Measurements from ENCODE around the gene AVEN. TPM values are rescaled to one million over a fixed set of nuclear protein-coding genes. Genes with fewer than 3 reads are reported as not detected.

Gene AVEN
- total RNA-seq, 4 donors from 2014 or later: 12.3 to 27.9 (median 18.0) TPM

DNA sequence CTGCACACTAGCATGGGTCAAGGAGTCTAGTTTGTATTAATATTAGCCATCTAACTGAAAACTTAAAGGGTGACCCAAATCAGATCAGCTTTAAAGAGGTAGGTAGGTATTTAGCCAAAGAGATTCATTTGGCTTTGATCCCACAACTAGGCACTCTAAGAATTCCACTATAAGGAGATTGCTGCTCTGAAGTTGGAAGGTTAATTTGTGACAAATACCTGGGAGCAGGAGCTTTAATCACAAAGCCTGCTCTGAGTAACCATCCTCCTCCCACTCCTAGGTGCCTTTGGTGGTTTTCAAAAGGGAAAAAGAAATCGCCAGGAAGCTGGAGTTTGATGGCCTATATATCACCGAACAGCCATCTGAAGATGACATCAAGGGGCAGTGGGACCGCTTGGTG is 191.0 kb downstream of the AVEN start:
- intact Hi-C loops (cut with DNase I; ENCODE audit: low total_unique reads): no loop called here
- TF ChIP-seq, protein P1, sequence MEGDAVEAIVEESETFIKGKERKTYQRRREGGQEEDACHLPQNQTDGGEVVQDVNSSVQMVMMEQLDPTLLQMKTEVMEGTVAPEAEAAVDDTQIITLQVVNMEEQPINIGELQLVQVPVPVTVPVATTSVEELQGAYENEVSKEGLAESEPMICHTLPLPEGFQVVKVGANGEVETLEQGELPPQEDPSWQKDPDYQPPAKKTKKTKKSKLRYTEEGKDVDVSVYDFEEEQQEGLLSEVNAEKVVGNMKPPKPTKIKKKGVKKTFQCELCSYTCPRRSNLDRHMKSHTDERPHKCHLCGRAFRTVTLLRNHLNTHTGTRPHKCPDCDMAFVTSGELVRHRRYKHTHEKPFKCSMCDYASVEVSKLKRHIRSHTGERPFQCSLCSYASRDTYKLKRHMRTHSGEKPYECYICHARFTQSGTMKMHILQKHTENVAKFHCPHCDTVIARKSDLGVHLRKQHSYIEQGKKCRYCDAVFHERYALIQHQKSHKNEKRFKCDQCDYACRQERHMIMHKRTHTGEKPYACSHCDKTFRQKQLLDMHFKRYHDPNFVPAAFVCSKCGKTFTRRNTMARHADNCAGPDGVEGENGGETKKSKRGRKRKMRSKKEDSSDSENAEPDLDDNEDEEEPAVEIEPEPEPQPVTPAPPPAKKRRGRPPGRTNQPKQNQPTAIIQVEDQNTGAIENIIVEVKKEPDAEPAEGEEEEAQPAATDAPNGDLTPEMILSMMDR (IDR thresholded peaks at IDR 0.05): no peak
- TF ChIP-seq POLR2A (IDR thresholded peaks at IDR 0.05): no peak
- no peak for DNase-seq
- no peaks in the 10 kb centered on the region for H3K4me1 ChIP-seq
- no peaks in the 10 kb centered on the region for H3K36me3 ChIP-seq
- H3K4me3 ChIP-seq: no peak overlapping the region
- no peak overlapping the region for H3K27ac ChIP-seq
- H3K9me3 ChIP-seq: no peaks in the 10 kb centered on the region
- H3K27me3 ChIP-seq: no peaks in the 10 kb centered on the region

DNA sequence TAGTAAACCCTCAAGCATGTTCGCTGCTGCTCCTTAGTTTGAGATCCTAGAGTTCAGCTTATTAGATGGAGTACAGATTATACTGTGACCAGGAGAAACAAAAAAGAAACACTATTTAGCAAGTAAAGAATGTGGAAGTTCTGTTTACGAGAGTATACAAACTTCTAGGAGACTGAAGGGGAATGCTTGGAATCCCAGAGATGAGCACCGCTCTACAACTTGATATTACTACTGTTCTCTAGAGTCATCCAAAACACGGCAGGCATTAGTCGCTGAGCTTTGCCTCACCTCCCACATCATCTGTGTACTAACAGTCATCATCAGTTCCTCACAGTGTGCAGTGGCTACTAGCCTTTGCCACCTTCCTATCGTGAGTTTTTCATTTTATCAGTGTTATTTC is 192.1 kb downstream of the AVEN start:
- no peak for DNase-seq
- intact Hi-C loops (cut with DNase I; ENCODE audit: low total_unique reads): no loop called here

GRCh38 chr15:33846142-33846541 is 192.9 kb downstream of the AVEN start:
- no peak for DNase-seq
- Histone ChIP-seq H3K9me3 (no peaks in the 10 kb centered on the region), H3K4me1 (no peaks in the 10 kb centered on the region), H3K36me3 (no peaks in the 10 kb centered on the region), H3K27me3 (no peaks in the 10 kb centered on the region), H3K4me3 (no peak overlapping the region), H3K27ac (no peak overlapping the region)
- intact Hi-C loops (cut with DNase I; ENCODE audit: low total_unique reads): no loop called here
- TF ChIP-seq POLR2A (IDR thresholded peaks at IDR 0.05): no peak
- TF ChIP-seq, protein P1 (IDR thresholded peaks at IDR 0.05): no peak

More for the DNA sequence above, 192.1 kb downstream of the AVEN start:
- Histone ChIP-seq H3K4me3 (no peak overlapping the region), H3K27me3 (no peaks in the 10 kb centered on the region), H3K4me1 (no peaks in the 10 kb centered on the region), H3K9me3 (no peaks in the 10 kb centered on the region), H3K27ac (no peak overlapping the region), H3K36me3 (no peaks in the 10 kb centered on the region)
- TF ChIP-seq, protein P1 (IDR thresholded peaks at IDR 0.05): no peak
- TF ChIP-seq POLR2A (IDR thresholded peaks at IDR 0.05): no peak

DNA sequence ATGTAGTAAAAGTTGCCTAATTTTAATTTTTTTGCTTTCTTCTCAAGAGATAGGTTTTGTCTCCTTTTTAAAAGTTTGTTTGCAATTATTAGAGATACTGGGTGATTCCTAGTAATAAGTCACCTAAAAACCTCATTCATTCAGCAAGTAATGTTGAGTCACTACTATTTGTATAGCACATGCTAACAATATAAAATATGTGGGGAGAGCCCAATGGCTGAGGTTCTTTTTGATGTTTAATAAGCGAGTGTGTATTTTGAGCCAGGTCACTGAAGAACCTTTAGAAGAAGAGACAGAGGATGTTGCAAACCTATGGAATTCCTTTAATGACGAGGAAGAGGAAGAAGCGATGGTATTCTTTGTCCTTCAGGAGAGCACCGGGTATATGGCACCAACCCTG is 194.4 kb downstream of the AVEN start:
- Histone ChIP-seq H3K4me3 (no peak overlapping the region), H3K4me1 (no peaks in the 10 kb centered on the region), H3K27ac (no peak overlapping the region), H3K27me3 (no peaks in the 10 kb centered on the region), H3K9me3 (no peaks in the 10 kb centered on the region), H3K36me3 (no peaks in the 10 kb centered on the region)
- TF ChIP-seq, protein P1 (IDR thresholded peaks at IDR 0.05): no peak
- TF ChIP-seq POLR2A (IDR thresholded peaks at IDR 0.05): no peak
- DNase-seq: no peak
- intact Hi-C loops (cut with DNase I; ENCODE audit: low total_unique reads): no loop called here

GRCh38 chr15:33844186-33844585 is 194.8 kb downstream of the AVEN start:
- no peaks in the 10 kb centered on the region for H3K36me3 ChIP-seq
- H3K9me3 ChIP-seq: no peaks in the 10 kb centered on the region
- no peak overlapping the region for H3K27ac ChIP-seq
- intact Hi-C loops (cut with DNase I; ENCODE audit: low total_unique reads): no loop called here
- H3K4me1 ChIP-seq: no peaks in the 10 kb centered on the region
- no peak for TF ChIP-seq POLR2A (IDR thresholded peaks at IDR 0.05)
- TF ChIP-seq, protein P1 (IDR thresholded peaks at IDR 0.05): no peak
- H3K27me3 ChIP-seq: no peaks in the 10 kb centered on the region
- no peak for DNase-seq
- no peak overlapping the region for H3K4me3 ChIP-seq

Measured in uterus (tissue), 4 donors.